GDM1 (cell line): ENCODE data around the gene ARSB.
A peak's percentile ranks its signal among the peaks of the same experiment; 100 is the strongest.
"Not testable (repeated sequence)": the region's sequence is repeated elsewhere in the genome, so short reads cannot be mapped to it uniquely, and the experiment has no call there.

Source experiments
- DNase-seq: peaks from one replicate; lab custom pipeline; 2025; lab: John Stamatoyannopoulos, UW

The ARSB gene

GRCh38 chr5:78896132-78896531 lies 89.0 kb downstream of the ARSB start:
- DNase-seq: no peak

GRCh38 chr5:78895616-78896015 lies 89.5 kb downstream of the ARSB start:
- no peak for DNase-seq

GRCh38 chr5:78893940-78894677 lies 91.0 kb downstream of the ARSB start:
- no peak for DNase-seq

- no peak for DNase-seq
These were observed 94.3 kb downstream of the ARSB start for GRCh38 chr5:78890667-78891379.

DNA sequence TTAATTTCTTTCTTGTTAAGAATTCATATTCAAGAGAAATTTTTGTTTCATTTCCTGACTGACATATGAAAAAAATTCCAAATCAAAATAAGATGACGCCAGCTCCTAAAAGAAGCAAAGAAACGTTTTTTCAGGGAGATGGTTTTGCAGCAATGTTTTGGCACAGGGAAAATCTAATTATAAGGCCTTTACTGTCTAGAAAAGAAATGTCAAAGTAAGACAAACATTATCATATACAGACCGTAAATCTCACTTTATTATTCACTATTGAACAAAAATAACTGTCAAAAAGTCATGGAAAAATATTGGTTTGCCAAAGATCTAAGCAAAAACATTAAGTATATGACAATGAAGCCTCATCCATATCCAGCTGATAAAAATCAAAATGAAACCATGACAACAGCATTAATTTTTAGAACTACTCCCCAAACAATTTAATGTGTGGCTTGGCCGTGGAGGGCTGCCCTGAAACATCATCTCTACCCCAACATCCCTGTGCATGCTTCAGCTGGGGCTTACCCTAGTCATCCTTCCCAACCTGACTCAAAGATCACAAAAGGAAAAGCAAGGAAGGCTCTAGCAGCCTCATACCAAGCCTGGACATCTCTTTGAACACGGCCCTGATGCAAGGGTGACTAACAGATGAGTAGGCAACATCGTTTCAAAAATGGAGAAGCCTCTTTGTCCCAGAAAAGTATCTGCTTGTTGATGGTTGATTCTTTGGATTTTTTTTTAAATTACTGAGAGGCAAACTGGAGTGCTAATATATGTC lies 95.6 kb downstream of the ARSB start:
- DNase-seq: no peak

GRCh38 chr5:78888580-78889368 lies 96.3 kb downstream of the ARSB start:
- DNase-seq: no peak

- DNase-seq: peak; percentile 18
These were observed 97.6 kb downstream of the ARSB start for GRCh38 chr5:78887384-78888118.

GRCh38 chr5:78886341-78887230 lies 98.5 kb downstream of the ARSB start:
- DNase-seq: no peak

DNA sequence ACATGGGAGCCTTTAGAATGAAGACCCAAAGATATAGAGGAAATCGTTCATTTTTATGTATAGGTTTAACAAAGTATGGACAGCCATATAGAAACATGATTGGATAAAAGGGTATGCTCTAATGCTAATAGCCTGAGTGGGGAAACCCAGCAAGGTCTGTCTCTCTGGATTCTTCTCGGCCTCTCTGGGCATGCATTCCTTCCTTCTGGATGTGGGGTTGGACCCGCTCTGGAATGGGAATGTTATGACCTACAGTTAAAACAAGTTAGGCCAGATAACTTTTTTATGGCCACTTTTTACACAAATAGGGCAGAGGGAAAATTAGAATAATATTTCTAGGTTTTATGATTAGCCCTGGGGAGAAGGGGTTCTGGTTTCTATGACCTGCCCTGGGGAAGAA lies 103.2 kb downstream of the ARSB start:
- DNase-seq: no peak

GRCh38 chr5:78879516-78879915 lies 105.6 kb downstream of the ARSB start:
- no peak for DNase-seq

DNA sequence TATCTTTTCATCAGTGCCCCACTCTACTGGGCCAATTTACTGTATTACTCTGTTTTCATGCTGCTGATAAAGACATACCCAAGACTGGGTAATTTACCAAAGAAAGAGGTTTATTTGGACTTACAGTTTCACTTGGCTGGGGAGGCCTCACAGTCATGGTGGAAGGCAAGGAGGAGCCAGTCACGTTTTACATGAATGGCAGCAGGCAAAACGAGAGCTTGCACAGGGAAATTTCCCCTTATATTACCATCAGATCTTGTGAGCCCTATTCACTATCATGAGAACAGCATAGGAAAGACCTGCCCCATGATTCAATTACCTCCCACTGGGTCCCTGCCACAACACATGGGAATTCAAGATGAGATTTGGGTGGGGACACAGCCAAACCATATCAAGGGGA lies 119.0 kb downstream of the ARSB start:
- DNase-seq: not testable (repeated sequence)

DNA sequence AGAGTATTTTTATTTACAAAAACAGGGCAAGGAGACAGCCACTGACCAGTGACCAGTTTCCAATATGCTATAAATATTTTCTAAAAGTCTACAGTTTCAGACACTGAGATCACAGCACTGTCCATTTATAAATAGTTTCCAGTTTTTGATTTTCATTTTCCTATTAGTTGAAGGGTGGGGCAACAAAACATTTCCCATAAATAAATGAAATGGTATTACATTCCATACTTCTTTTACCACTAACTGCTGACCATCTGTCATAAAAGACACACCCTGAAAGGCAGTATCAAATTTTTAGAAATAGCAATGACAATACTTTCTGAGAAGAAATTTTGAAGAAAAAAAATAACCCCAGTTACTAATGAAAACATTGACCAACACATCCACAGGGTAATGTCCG lies 126.7 kb downstream of the ARSB start:
- DNase-seq: no peak

DNA sequence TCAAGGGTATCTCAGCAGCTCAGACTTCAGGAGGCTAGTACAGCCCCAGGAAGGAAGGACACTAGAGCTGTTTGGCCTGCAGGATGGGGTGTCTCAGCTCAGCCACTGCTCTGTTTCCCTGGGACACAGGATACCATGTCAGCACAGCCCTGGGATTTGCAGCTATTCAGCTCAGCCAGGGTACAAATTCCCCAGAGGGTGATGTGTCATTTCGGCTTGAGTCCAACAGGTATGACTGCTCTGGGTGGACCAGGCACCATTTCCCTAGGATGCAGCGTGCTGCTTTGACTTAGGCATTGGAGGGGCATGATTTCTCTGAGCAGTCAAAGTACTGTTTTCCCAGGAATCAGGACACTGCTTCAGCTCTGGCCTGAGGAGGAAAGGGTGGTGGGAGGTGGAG lies 130.1 kb downstream of the ARSB start:
- no peak for DNase-seq

DNA sequence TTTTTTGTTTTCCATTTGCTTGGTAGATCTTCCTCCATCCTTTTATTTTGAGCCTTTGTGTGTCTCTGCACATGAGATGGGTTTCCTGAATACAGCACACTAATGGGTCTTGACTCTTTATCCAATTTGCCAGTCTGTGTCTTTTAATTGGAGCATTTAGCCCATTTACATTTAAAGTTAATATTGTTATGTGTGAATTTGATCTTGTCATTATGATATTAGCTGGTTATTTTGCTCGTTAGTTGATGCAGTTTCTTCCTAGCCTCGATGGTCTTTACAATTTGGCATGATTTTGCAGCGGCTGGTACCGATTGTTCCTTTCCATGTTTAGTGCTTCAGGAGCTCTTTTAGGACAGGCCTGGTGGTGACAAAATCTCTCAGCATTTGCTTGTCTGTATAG lies 133.2 kb downstream of the ARSB start:
- not testable (repeated sequence) for DNase-seq

- DNase-seq: no peak
These were observed 139.6 kb downstream of the ARSB start for GRCh38 chr5:78845470-78845869.

DNA sequence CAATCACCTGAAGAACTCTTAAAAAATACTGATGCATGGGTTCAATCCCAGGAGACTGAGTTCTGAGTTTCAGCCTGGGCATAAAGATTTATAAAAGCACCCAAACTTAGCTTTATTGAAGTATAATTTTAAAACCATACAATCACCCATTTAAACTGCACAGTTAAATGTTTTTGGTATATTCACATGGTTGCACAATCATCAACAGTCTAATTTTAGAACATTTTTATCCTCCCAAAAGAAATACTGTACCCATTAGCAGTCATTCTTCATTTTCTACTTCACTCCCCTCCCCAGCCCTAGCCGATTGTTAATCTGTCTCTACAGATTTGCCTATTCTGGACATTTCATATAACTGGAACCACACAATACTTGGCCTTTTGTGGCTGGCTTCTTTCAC lies 141.7 kb downstream of the ARSB start:
- DNase-seq: no peak

DNA sequence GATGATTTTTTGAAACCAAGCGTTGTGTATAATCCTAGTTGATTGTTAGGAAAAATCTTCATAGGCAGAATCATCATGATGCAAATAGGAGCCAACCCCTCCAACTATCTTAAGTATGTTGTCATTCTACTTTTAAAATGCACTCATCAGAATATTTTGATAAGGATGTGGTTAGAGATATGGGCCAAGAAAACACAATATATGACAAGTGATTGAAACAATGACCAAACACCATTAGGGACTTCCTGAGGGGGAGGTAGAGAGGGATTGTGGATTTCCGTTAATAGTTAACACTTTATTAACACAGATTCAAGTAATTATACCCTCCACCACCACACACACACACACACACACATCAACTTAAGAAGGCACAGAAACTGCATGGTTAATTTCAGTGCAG lies 143.3 kb downstream of the ARSB start:
- no peak for DNase-seq

- DNase-seq: no peak
These were observed 146.4 kb downstream of the ARSB start for GRCh38 chr5:78838753-78839152.

DNA sequence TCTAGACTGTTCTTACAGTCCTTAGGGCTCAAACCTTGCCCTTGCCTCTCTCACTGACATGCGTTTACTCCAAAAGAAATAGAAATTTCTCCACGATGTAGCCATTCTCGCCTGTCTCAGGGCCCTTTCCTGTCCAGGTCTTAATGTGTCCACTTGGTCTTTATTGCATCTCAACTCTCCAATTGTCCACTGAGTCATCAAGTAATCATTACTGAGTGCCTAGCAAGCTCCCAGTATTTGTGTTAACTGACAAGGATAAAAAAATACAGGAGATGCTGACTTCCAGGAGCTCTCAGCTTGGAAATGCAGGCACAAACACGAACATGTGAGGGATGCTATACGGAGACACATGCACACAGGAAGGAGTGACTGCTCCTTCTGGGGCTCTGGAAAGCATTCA lies 147.3 kb downstream of the ARSB start:
- DNase-seq: no peak

DNA sequence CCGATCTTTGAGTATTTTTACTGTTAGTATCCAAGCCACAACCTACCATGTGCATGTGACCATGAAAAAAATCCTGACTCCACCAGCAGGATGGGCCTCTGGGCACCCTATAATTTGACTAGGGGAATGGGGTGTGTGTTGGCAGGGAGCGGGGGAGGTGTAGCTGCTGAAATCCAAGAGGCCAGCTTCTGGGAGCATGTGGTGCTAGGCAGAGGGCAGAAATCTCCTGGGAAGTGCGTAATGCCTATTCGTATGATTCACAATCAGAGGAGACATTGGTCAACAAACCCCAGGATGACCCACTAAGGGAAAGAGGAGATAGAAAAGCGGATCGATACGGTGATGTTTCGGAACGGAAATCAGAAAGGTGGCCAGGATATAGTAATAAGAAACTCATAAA lies 149.9 kb downstream of the ARSB start:
- no peak for DNase-seq
